PC-3 (cell line): ENCODE results near the gene ACOXL. TPM values are rescaled to one million over a fixed set of nuclear protein-coding genes. Genes with fewer than 3 reads are reported as not detected.

Experiments
- ATAC-seq: fragments of 200-7000 bp; cut with Tn5 transposase; 2 replicates; pipeline ENCODE4 v1.9.1; 2020; ENCODE audit warnings: mild to moderate bottlenecking, moderate library complexity
- BruUV-seq: library from RNA; stranded (reverse); fragments of 400-500 nt; replicated peaks from 2 replicates; lab custom pipeline; 2021; lab: Mats Ljungman, UMichigan
- CTCF ChIA-PET: fragments of 300-600 bp; sonication (Branson Sonifier 250); formaldehyde crosslinking; loops from one replicate; lab custom pipeline; 2022; ENCODE audit warnings: antibody characterized with exemption; lab: Charles Lee
- POLR2A ChIA-PET: fragments of 300-600 bp; sonication (Branson Sonifier 250); formaldehyde crosslinking; loops from one replicate; lab custom pipeline; 2022; ENCODE audit warnings: antibody characterized with exemption; ENCODE audit not compliant: unreplicated experiment; lab: Charles Lee
- DNase-seq: peaks from one replicate; pipeline ENCODE4 v3.0.0-alpha.2; 2015
- H2AFZ ChIP-seq: fragments of 300-600 bp; sonication (generic); 2 replicates; pipeline ENCODE4 v1.6.0; 2016; ENCODE audit warnings: antibody characterized with exemption, low read length
- H3F3A ChIP-seq: fragments of 300-600 bp; sonication (generic); one replicate; pipeline ENCODE4 v1.6.0; 2017; ENCODE audit warnings: antibody characterized with exemption, low read length, control low read depth, mild to moderate bottlenecking; ENCODE audit not compliant: unreplicated experiment
- H3K27ac ChIP-seq: fragments of 300-600 bp; sonication (generic); 2 replicates; pipeline ENCODE4 v1.5.1; 2016; ENCODE audit warnings: mild to moderate bottlenecking, low read length
- H3K27me3 ChIP-seq: fragments of 300-600 bp; sonication (generic); 2 replicates; pipeline ENCODE4 v1.6.1; 2016; ENCODE audit warnings: low read length, mixed read lengths
- H3K36me3 ChIP-seq: fragments of 300-600 bp; sonication (generic); 2 replicates; pipeline ENCODE4 v1.6.1; 2016; ENCODE audit warnings: low read depth, mixed run types, low read length, mixed read lengths
- H3K4me1 ChIP-seq: fragments of 300-600 bp; sonication (generic); 2 replicates; pipeline ENCODE4 v1.5.1; 2016; ENCODE audit warnings: low read length; ENCODE audit not compliant: insufficient read depth
- H3K4me2 ChIP-seq: fragments of 300-600 bp; sonication (generic); 2 replicates; pipeline ENCODE4 v1.6.0; 2016; ENCODE audit warnings: low read length
- H3K4me3 ChIP-seq: fragments of 300-600 bp; sonication (generic); 2 replicates; pipeline ENCODE4 v1.5.1; 2016; ENCODE audit warnings: mild to moderate bottlenecking, low read length, mixed read lengths
- H3K79me2 ChIP-seq: fragments of 300-600 bp; sonication (generic); 2 replicates; pipeline ENCODE4 v1.6.1; 2017; ENCODE audit warnings: low read length, mixed read lengths
- H3K9ac ChIP-seq: fragments of 300-600 bp; sonication (generic); 2 replicates; pipeline ENCODE4 v1.6.0; 2016; ENCODE audit warnings: mild to moderate bottlenecking, low read length
- H3K9me2 ChIP-seq: fragments of 300-600 bp; sonication (generic); replicated peaks from 2 replicates; pipeline ENCODE4 v1.6.1; 2016; ENCODE audit warnings: mixed run types, low read length, mixed read lengths
- H3K9me3 ChIP-seq: fragments of 300-600 bp; sonication (generic); 2 replicates; pipeline ENCODE4 v1.6.1; 2016; ENCODE audit warnings: low read length, mixed read lengths
- H4K20me1 ChIP-seq: fragments of 300-600 bp; sonication (generic); 2 replicates; pipeline ENCODE4 v1.6.1; 2016; ENCODE audit warnings: low read length, mixed read lengths
- EZH2 ChIP-seq: fragments of 300-600 bp; sonication (generic); IDR thresholded peaks from one replicate; pipeline ENCODE4 v1.6.1; 2017; ENCODE audit warnings: antibody characterized with exemption, mild to moderate bottlenecking, low read length; ENCODE audit not compliant: unreplicated experiment
- EZH2phosphoT487 ChIP-seq: fragments of 300-600 bp; sonication (generic); IDR thresholded peaks from 2 replicates; pipeline ENCODE4 v1.6.1; 2018; ENCODE audit warnings: mild to moderate bottlenecking, antibody characterized with exemption, low read length, borderline replicate concordance
- intact Hi-C: fragments of 100-400 bp; cut with micrococcal nuclease; formaldehyde crosslinking; loops from 2 replicates; pipeline ENCODE4 v1.9.0; 2023
- total RNA-seq: library from RNA; depleted of rRNA; stranded (reverse); fragments of >200 nt; gene quantifications from 2 replicates; pipeline ENCODE4 v1.2.3, GENCODE V29; 2014
- TF ChIP-seq, protein P1 (sequence below): fragments of 300-600 bp; sonication (generic); conservative IDR thresholded peaks from 2 replicates; pipeline ENCODE4 v1.5.1; 2017; ENCODE audit warnings: antibody characterized with exemption, low read depth, mild to moderate bottlenecking, low read length

Gene ACOXL
- total RNA-seq, 1 experiment from 2014 or later: 16.3 TPM

DNA sequence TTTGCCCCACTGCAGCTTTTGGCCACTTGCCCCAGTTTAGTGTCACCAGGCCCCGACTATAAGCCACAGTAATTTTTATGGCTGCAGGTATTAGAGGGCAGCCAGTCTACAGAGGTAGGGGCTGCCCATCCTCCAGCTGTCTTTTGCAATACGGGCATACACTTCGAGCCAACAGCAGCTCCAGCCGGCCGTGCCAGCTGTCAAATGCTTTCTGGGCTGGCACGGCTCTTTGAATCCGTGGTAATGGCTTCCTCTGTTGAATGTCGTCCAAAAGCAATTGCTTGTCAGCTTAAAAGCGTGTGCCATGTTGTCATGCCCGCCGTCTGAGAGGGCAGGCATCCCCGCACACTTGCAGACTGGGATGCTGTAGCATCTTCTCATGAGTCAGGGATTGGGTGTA lies 429.6 kb downstream of the ACOXL start:
- H4K20me1 ChIP-seq: peaks cover 11% of the 10 kb centered on the region; the same call in 1 of the 2 replicates
- peaks cover 8% of the 10 kb centered on the region; the same call in 1 of the 2 replicates for H3K79me2 ChIP-seq
- no peaks in the 10 kb centered on the region for H3K9me3 ChIP-seq
- no peak overlapping the region for H3K4me3 ChIP-seq
- no peak overlapping the region for H3K27ac ChIP-seq
- TF ChIP-seq, protein P1, sequence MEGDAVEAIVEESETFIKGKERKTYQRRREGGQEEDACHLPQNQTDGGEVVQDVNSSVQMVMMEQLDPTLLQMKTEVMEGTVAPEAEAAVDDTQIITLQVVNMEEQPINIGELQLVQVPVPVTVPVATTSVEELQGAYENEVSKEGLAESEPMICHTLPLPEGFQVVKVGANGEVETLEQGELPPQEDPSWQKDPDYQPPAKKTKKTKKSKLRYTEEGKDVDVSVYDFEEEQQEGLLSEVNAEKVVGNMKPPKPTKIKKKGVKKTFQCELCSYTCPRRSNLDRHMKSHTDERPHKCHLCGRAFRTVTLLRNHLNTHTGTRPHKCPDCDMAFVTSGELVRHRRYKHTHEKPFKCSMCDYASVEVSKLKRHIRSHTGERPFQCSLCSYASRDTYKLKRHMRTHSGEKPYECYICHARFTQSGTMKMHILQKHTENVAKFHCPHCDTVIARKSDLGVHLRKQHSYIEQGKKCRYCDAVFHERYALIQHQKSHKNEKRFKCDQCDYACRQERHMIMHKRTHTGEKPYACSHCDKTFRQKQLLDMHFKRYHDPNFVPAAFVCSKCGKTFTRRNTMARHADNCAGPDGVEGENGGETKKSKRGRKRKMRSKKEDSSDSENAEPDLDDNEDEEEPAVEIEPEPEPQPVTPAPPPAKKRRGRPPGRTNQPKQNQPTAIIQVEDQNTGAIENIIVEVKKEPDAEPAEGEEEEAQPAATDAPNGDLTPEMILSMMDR: no peak
- TF ChIP-seq EZH2: no peak
- TF ChIP-seq EZH2phosphoT487: no peak
- no peak overlapping the region for H2AFZ ChIP-seq
- no peaks in the 10 kb centered on the region for H3K9me2 ChIP-seq
- ChIA-PET POLR2A (no interaction called here), CTCF (no interaction called here)
- H3K4me1 ChIP-seq: no peaks in the 10 kb centered on the region; the same call in 1 of the 2 replicates
- DNase-seq (no peak), ATAC-seq (no peak)
- H3F3A ChIP-seq: no peaks in the 10 kb centered on the region
- H3K27me3 ChIP-seq: no peaks in the 10 kb centered on the region
- intact Hi-C loops: no loop called here
- no peak overlapping the region for H3K4me2 ChIP-seq
- no TSS peak for BruUV-seq
- no peak overlapping the region for H3K9ac ChIP-seq
- H3K36me3 ChIP-seq: peaks cover 34% of the 10 kb centered on the region; the same call in 1 of the 2 replicates

GRCh38 chr2:111162718-111163331 lies 430.5 kb downstream of the ACOXL start:
- Histone ChIP-seq H3K4me2 (no peak overlapping the region), H3K9ac (no peak overlapping the region), H3K4me3 (no peak overlapping the region), H3K4me1 (peaks cover 6% of the 10 kb centered on the region), H3K27me3 (no peaks in the 10 kb centered on the region), H3K79me2 (peaks cover 3% of the 10 kb centered on the region; the same call in 1 of the 2 replicates), H3K27ac (no peak overlapping the region), H2AFZ (no peak overlapping the region), H3F3A (no peaks in the 10 kb centered on the region), H3K36me3 (peaks cover 29% of the 10 kb centered on the region; the same call in 1 of the 2 replicates), H4K20me1 (peaks cover 11% of the 10 kb centered on the region; the same call in 1 of the 2 replicates), H3K9me2 (no peaks in the 10 kb centered on the region), H3K9me3 (no peaks in the 10 kb centered on the region)
- intact Hi-C loops: no loop called here
- DNase-seq (no peak), ATAC-seq (no peak)
- no TSS peak for BruUV-seq
- TF ChIP-seq EZH2 (no peak), EZH2phosphoT487 (no peak)
- TF ChIP-seq, protein P1: no peak
- ChIA-PET CTCF (no interaction called here), POLR2A (no interaction called here)

- ChIA-PET CTCF (no interaction called here), POLR2A (no interaction called here)
- TF ChIP-seq, protein P1: no peak
- intact Hi-C loops: no loop called here
- no peak for DNase-seq
- no peaks in the 10 kb centered on the region for H3K9me3 ChIP-seq
- H3K79me2 ChIP-seq: peaks cover 3% of the 10 kb centered on the region; the same call in 1 of the 2 replicates
- H3K36me3 ChIP-seq: peaks cover 29% of the 10 kb centered on the region; the same call in 1 of the 2 replicates
- H3K4me1 ChIP-seq: peaks cover 19% of the 10 kb centered on the region
- no peak overlapping the region for H3K4me2 ChIP-seq
- peaks cover 11% of the 10 kb centered on the region; the same call in 1 of the 2 replicates for H4K20me1 ChIP-seq
- no peak overlapping the region for H2AFZ ChIP-seq
- H3F3A ChIP-seq: no peaks in the 10 kb centered on the region
- BruUV-seq: no TSS peak
- ATAC-seq: no peak
- no peaks in the 10 kb centered on the region for H3K27me3 ChIP-seq
- H3K27ac ChIP-seq: no peak overlapping the region
- no peak overlapping the region for H3K4me3 ChIP-seq
- no peaks in the 10 kb centered on the region for H3K9me2 ChIP-seq
- H3K9ac ChIP-seq: no peak overlapping the region
These were observed 431.7 kb downstream of the ACOXL start for GRCh38 chr2:111164078-111164477.
